GM12874 (cell line): ENCODE measurements around the gene SPSB2.

ENCODE experiments used
- TF ChIP-seq, protein P1 (sequence below): IDR thresholded peaks from 2 replicates; pipeline ENCODE4 v1.5.1; 2011; ENCODE audit warnings: low read depth, mild to moderate bottlenecking, control low read depth, low read length, moderate library complexity; ENCODE audit not compliant: insufficient read depth

Gene SPSB2

DNA sequence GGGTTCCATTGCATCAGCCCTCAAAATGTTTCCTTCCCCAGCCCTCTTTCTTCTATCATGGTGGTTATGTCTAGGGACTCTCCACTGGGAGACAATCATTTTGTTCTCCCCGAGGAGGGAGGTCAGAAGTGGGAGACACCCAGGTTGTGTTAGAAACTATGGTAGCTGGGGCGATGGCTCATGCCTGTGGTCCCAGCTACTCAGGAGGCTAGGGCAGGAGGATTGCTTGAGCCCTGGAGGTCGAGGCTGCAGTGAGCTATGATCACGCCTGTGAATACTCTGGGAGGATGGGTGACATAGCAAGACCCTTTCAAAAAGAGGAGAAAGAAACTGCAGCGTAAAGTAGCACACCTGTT is 18.5 kb upstream of the SPSB2 start:
- TF ChIP-seq, protein P1, sequence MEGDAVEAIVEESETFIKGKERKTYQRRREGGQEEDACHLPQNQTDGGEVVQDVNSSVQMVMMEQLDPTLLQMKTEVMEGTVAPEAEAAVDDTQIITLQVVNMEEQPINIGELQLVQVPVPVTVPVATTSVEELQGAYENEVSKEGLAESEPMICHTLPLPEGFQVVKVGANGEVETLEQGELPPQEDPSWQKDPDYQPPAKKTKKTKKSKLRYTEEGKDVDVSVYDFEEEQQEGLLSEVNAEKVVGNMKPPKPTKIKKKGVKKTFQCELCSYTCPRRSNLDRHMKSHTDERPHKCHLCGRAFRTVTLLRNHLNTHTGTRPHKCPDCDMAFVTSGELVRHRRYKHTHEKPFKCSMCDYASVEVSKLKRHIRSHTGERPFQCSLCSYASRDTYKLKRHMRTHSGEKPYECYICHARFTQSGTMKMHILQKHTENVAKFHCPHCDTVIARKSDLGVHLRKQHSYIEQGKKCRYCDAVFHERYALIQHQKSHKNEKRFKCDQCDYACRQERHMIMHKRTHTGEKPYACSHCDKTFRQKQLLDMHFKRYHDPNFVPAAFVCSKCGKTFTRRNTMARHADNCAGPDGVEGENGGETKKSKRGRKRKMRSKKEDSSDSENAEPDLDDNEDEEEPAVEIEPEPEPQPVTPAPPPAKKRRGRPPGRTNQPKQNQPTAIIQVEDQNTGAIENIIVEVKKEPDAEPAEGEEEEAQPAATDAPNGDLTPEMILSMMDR: no peak

DNA sequence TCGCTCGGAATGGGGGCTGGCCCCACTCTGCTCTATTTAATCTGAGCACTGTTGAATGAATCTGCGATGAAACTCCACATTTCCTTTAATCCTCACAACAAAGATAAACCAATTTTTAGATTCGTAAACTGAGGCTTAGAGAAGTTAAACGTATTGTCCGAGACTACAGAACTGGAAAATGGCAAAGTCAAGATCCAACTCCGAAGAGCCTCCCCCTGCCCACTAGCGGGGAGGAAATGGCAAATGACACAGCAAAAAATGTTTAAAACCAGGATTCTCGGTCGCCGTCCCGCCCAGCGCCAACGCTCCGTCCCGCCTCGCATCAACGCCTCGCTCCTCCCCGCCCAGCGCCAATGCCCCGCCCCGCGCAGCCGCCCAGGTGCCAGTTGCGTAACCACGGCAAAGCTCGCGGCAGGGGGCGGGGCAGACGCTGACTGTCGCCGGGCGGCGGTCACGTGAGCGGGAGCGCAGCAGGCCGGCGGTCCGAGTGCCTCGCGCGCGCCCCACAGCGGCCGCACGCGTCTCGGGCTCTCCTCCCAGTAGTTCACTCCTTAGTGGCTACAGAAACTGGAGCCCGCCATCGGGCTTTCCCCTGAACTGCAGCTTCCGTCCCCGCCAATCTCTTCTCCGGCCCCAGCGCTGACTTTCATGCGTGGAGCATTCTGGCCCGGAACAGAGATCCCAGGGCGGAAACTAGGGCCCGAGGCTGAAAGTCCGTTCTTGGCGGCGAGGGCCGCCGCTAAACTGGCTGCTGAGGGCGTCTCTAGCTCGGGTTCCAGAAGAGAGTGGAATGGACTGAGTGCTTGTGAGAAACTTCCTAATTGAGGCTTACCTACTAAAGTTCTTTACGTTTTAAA is 17.9 kb upstream of the SPSB2 start:
- TF ChIP-seq, protein P1: peak; percentile 84

DNA sequence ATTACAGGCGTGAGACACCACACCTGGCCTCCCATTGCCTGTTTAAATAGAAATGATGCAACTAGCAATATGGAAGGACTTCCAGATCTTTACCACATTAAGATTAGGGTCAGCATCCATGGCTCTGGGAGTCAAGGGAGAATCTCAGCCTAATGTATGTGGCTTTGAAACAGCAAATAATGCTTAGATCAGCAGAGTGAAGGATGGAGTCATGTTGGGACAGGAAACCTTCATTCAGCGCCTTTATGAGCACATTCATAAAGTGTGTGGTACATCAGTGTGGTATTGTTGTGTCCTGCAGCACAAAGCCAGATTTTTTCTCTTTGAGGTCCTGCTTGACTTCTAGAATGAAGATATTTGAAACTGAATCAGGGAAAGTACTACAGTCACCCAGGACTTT is 15.3 kb upstream of the SPSB2 start:
- TF ChIP-seq, protein P1: no peak

DNA sequence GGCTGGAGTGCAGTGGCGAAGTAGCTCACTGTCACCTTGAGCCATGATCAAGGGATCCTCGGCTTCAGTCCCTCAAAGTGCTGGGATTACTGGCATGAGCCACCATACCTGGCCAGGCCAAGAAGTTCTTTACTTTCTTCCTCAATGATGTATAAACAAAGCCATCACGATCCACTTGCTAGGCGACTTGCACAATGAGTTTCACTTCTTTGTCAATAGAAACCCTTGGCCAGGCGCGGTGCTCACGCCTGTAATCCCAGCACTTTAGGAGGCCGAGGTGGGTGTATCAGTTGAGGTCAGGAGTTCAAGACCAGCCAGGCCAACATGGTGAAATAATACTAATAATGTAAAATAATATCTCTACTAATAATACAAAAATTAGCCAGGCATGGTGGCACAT is 14.4 kb upstream of the SPSB2 start:
- TF ChIP-seq, protein P1: no peak

DNA sequence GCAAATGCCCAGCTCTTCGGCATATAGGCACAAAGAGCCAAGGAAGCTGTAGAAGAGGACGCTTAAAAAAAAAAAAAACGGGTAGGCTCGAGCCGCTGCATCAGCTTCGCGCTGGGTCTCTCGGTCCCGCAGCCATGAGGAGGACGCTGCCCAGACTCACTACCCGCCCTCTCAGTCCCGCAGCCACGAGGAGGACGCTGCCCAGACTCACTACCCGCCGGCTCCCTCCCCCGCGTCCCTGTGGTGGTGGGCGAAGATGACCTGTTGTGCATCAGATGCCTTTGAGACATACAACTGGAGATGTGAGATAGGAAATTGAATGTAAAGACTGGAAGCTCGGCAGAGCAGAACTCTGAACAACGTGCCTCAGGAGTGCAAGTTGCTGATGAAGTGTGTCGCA is 11.4 kb upstream of the SPSB2 start:
- TF ChIP-seq, protein P1: no peak

DNA sequence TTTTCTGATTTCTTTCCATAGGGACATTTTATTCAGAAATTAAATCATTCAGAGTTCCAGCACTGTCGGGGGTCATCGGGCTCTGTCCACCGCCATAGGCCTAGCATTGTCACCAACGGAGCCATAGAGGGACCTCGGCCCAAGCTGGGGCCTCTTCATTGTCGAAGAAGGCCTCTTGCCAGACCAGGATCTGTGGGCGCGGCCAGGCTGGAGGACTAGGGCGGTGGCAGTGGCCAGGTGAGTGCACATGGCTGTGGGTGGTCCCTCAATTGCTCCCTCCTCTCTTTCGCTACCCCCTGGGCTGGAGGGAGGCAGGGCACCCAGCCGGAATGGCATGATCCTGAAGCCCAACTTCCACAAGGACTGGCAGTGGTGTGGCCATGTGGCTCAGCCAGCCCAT is 10.6 kb upstream of the SPSB2 start:
- TF ChIP-seq, protein P1: no peak

DNA sequence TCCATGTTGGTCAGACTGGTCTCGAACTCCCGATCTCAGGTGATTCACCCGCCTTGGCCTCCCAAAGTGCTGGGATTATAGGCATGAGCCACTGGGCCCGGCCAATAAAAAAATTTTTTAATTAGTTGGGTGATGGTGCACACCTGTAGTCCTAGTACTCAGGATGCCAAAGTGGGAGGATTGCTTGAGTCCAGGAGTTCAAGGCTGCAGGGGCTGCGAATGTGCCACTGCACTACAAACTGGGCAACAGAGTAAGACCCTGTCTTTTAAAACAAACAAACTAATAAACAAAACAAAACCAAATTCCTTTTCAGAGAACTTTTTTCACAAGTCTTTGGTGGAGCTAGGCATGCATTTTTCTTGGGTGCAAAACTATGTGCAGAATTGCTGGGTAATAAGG is 10.1 kb upstream of the SPSB2 start:
- TF ChIP-seq, protein P1: no peak
